CD14-positive monocyte (primary cell): ENCODE results near the gene NUTM2A. TPM values are rescaled to one million over a fixed set of nuclear protein-coding genes. Genes with fewer than 3 reads are reported as not detected.
"Not testable (repeated sequence)": the region's sequence is repeated elsewhere in the genome, so short reads cannot be mapped to it uniquely, and the experiment has no call there.

Experiments used
- DNase-seq, 3 donors: peaks; one replicate each; pipeline ENCODE4 v3.0.0-alpha.2; 2011 to 2022
- H2AFZ ChIP-seq: 2 replicates; pipeline ENCODE4 v1.6.0; 2012; ENCODE audit warnings: mild to moderate bottlenecking, low read depth, low read length, inconsistent platforms; ENCODE audit not compliant: insufficient read depth, poor library complexity, severe bottlenecking
- H3K27ac ChIP-seq, 2 donors: 1 replicate in 1 of 2; 2 replicates in 1 of 2; pipeline ENCODE4 v1.5.1; 2012 to 2013; ENCODE audit warnings: low read length in 2 of 2, control low read depth in 1 of 2, inconsistent platforms in 1 of 2, low read depth in 1 of 2, mild to moderate bottlenecking in 1 of 2
- H3K27me3 ChIP-seq, 2 donors: one replicate each; pipeline versions ENCODE4 v1.6.0 to v1.6.1; 2011 to 2013; ENCODE audit warnings: low read length in 2 of 2; ENCODE audit not compliant: control insufficient read depth in 2 of 2, insufficient read depth in 2 of 2
- H3K36me3 ChIP-seq, 2 donors: replicated peaks in 1 of 2; 1 replicate in 1 of 2; 2 replicates in 1 of 2; pipeline versions ENCODE4 v1.5.1 to v1.6.1; 2012 to 2013; ENCODE audit warnings: low read length in 2 of 2, control low read depth in 1 of 2, inconsistent platforms in 1 of 2, mild to moderate bottlenecking in 1 of 2; ENCODE audit not compliant: insufficient read depth in 2 of 2, control insufficient read depth in 1 of 2
- H3K4me1 ChIP-seq, 2 donors: 1 replicate in 1 of 2; 2 replicates in 1 of 2; pipeline versions ENCODE4 v1.5.1 to v1.6.1; 2012 to 2013; ENCODE audit warnings: low read length in 2 of 2, control low read depth in 1 of 2, inconsistent platforms in 1 of 2, mild to moderate bottlenecking in 1 of 2, moderate library complexity in 1 of 2; ENCODE audit not compliant: insufficient read depth in 2 of 2, control insufficient read depth in 1 of 2
- H3K4me2 ChIP-seq: replicated peaks from 2 replicates; pipeline ENCODE3; 2012; ENCODE audit warnings: low read length, moderate library complexity, mild to moderate bottlenecking; ENCODE audit not compliant: poor library complexity, severe bottlenecking; ENCODE audit errors: extremely low read depth
- H3K4me3 ChIP-seq, 3 experiments: fragments of 200-600 bp in 1 of 3; sonication (generic) in 1 of 3; replicated peaks in 1 of 3; 1 replicate in 2 of 3; 2 replicates in 1 of 3; pipeline ENCODE4 v1.5.1; 2011 to 2013; ENCODE audit warnings: low read length in 3 of 3, mild to moderate bottlenecking in 3 of 3, control low read depth in 2 of 3, low read depth in 2 of 3, inconsistent platforms in 1 of 3, moderate library complexity in 1 of 3
- H3K79me2 ChIP-seq: 2 replicates; pipeline ENCODE4 v1.6.0; 2012; ENCODE audit warnings: mild to moderate bottlenecking, control low read depth, inconsistent platforms, low read length, moderate library complexity; ENCODE audit not compliant: insufficient read depth
- H3K9ac ChIP-seq: 2 replicates; pipeline ENCODE4 v1.6.0; 2017; ENCODE audit warnings: low read length, mild to moderate bottlenecking; ENCODE audit not compliant: insufficient read depth, poor library complexity, severe bottlenecking
- H3K9me3 ChIP-seq, 2 donors: replicated peaks in 1 of 2; 1 replicate in 1 of 2; 2 replicates in 1 of 2; pipeline versions ENCODE4 v1.5.1 to v1.6.1; 2012 to 2013; ENCODE audit warnings: low read length in 2 of 2, control low read depth in 1 of 2; ENCODE audit not compliant: control insufficient read depth in 1 of 2, insufficient read depth in 1 of 2
- H4K20me1 ChIP-seq: 2 replicates; pipeline ENCODE4 v1.6.0; 2012; ENCODE audit warnings: mild to moderate bottlenecking, low read length, control low read depth, moderate library complexity; ENCODE audit not compliant: insufficient read depth
- H3K27ac Mint-ChIP-seq, 7 donors: one replicate each; pipeline ENCODE4 v1.8.0; 2020; ENCODE audit warnings: mild to moderate bottlenecking in 7 of 7, mixed read lengths in 7 of 7, moderate library complexity in 6 of 7, inconsistent platforms in 2 of 7
- H3K27me3 Mint-ChIP-seq, 3 donors: one replicate each; pipeline ENCODE4 v1.8.0; 2021 to 2022; ENCODE audit warnings: low read depth in 3 of 3, mild to moderate bottlenecking in 3 of 3, mixed read lengths in 3 of 3, moderate library complexity in 3 of 3, inconsistent platforms in 1 of 3
- H3K36me3 Mint-ChIP-seq, 2 donors: one replicate each; pipeline ENCODE4 v1.8.0; 2020; ENCODE audit warnings: mixed read lengths in 2 of 2, inconsistent platforms in 1 of 2, mild to moderate bottlenecking in 1 of 2
- H3K4me1 Mint-ChIP-seq: one replicate; pipeline ENCODE4 v1.8.0; 2020; ENCODE audit warnings: mild to moderate bottlenecking, mixed read lengths
- H3K4me3 Mint-ChIP-seq, 2 donors: one replicate each; pipeline ENCODE4 v1.8.0; 2020; ENCODE audit warnings: mild to moderate bottlenecking in 2 of 2, mixed read lengths in 2 of 2, moderate library complexity in 1 of 2
- H3K9me3 Mint-ChIP-seq, 7 donors: one replicate each; pipeline ENCODE4 v1.8.0; 2020 to 2022; ENCODE audit warnings: mixed read lengths in 7 of 7, mild to moderate bottlenecking in 6 of 7, moderate library complexity in 6 of 7, inconsistent platforms in 2 of 7
- WGBS: methylation state at CpG from one replicate; pipeline ENCODE4 v1.1.5; 2013; ENCODE audit warnings: missing lambda C conversion rate; ENCODE audit not compliant: insufficient coverage; 5-methylcytosine and 5-hydroxymethylcytosine counted together
- intact Hi-C, 2 donors: fragments of 100-400 bp; cut with micrococcal nuclease; formaldehyde crosslinking; loops; one replicate each; pipeline versions ENCODE4 v1.15.0 to v1.15.1; 2023
- polyA plus RNA-seq, 3 donors: library from polyadenylated mRNA; depleted of rRNA in 1 of 3; unstranded in 2 of 3; stranded (reverse) in 1 of 3; fragments of 300-500 nt in 2 of 3; fragments of >200 nt in 1 of 3; fragmentation: Illumina TruSeq in 2 of 3; gene quantifications; 1 replicate in 2 of 3; 2 replicates in 1 of 3; pipeline ENCODE4 v1.2.3, GENCODE V29; 2012 to 2021

The NUTM2A gene
- polyA plus RNA-seq, 3 donors = 0.08 to 0.83 TPM; not detected in 1

- 40% methylated on average over 1 of the region's 3 CpGs for WGBS
- H3K27me3 ChIP-seq, H3K27ac Mint-ChIP-seq: not testable (repeated sequence)
These were observed 37.7 kb upstream of the NUTM2A start for GRCh38 chr10:87187573-87187972.

GRCh38 chr10:87191841-87192240 lies 33.4 kb upstream of the NUTM2A start:
- H2AFZ ChIP-seq, H3K4me1 Mint-ChIP-seq, H3K27me3 ChIP-seq, H3K4me3 Mint-ChIP-seq, H3K9ac ChIP-seq, H3K27ac ChIP-seq, H3K4me3 ChIP-seq, H3K4me2 ChIP-seq, H3K4me1 ChIP-seq, intact Hi-C loops, H3K27ac Mint-ChIP-seq, H3K79me2 ChIP-seq, H3K9me3 ChIP-seq, H3K9me3 Mint-ChIP-seq, H4K20me1 ChIP-seq, H3K27me3 Mint-ChIP-seq, DNase-seq: not testable (repeated sequence)
- WGBS = 100% methylated on average over 1 of the region's 3 CpGs
- H3K36me3 ChIP-seq = peaks cover 0 to 15% of the 10 kb centered on the region in 2 donors
- peaks cover 21 to 32% of the 10 kb centered on the region in 2 donors for H3K36me3 Mint-ChIP-seq

More at GRCh38 chr10:87187573-87187972, 37.7 kb upstream of the NUTM2A start:
- Histone ChIP-seq H3K36me3 (peaks cover 0 to 11% of the 10 kb centered on the region in 2 donors), H3K4me1 (peaks cover 23 to 30% of the 10 kb centered on the region in 2 donors)
- H3K27me3 Mint-ChIP-seq, H3K27ac ChIP-seq, H3K4me3 Mint-ChIP-seq, H3K9me3 Mint-ChIP-seq, H3K9ac ChIP-seq, H3K79me2 ChIP-seq, H4K20me1 ChIP-seq, H3K4me3 ChIP-seq, H2AFZ ChIP-seq, intact Hi-C loops, DNase-seq, H3K4me2 ChIP-seq, H3K9me3 ChIP-seq: not testable (repeated sequence)
- H3K36me3 Mint-ChIP-seq = peaks cover 16 to 32% of the 10 kb centered on the region in 2 donors
- peaks cover 33% of the 10 kb centered on the region for H3K4me1 Mint-ChIP-seq

- H3K4me3 ChIP-seq = peak overlapping the region in 2 of 3 experiments; percentile 22 to 51
- peak; percentile 43 to 74 (median 67) for DNase-seq
These were observed 24.3 kb upstream of the NUTM2A start for GRCh38 chr10:87200924-87201323.

DNA sequence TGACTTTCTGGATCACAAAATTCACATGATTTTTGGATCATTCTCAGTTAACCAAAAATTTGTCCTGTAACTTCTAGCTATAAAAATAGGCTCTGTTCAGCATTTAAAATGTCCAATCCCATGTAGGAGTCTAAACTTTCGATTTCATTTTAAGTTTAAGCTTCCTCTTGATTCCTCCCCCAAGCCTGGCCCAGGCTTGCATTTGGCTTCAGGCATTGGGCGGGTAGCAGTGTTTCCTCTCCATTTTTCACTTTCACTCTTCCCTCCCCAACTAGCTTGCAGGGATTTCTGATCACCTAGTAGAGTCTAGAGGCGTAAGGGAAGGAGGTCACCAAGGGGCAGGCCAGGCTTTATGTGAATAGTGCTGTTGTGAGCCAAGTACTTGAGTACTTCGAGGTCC lies 20.4 kb upstream of the NUTM2A start:
- H4K20me1 ChIP-seq, H3K27me3 Mint-ChIP-seq, H3K36me3 ChIP-seq, H3K79me2 ChIP-seq, H3K9me3 Mint-ChIP-seq, H3K27ac ChIP-seq, H3K9ac ChIP-seq, H3K27me3 ChIP-seq, DNase-seq, H3K9me3 ChIP-seq, intact Hi-C loops, H2AFZ ChIP-seq, H3K4me2 ChIP-seq, H3K4me1 ChIP-seq: not testable (repeated sequence)
- peak overlapping the region in 1 of 7 donors; percentile 8 for H3K27ac Mint-ChIP-seq
- H3K4me1 Mint-ChIP-seq = peaks cover 12% of the 10 kb centered on the region
- peak overlapping the region in 2 of 3 experiments; percentile 63 to 86 for H3K4me3 ChIP-seq
- peaks cover 13 to 15% of the 10 kb centered on the region in 2 donors for H3K36me3 Mint-ChIP-seq
- WGBS = no CpG with 5 or more reads among the region's 4 CpGs
- peak overlapping the region in 1 of 2 donors; percentile 57 for H3K4me3 Mint-ChIP-seq

More at GRCh38 chr10:87200924-87201323, 24.3 kb upstream of the NUTM2A start:
- H3K27me3 Mint-ChIP-seq, H3K4me2 ChIP-seq, H2AFZ ChIP-seq, intact Hi-C loops, H3K27ac ChIP-seq, H3K27me3 ChIP-seq, H4K20me1 ChIP-seq, H3K36me3 Mint-ChIP-seq, H3K4me1 ChIP-seq, H3K79me2 ChIP-seq, H3K9ac ChIP-seq, H3K9me3 ChIP-seq, H3K9me3 Mint-ChIP-seq, H3K36me3 ChIP-seq: not testable (repeated sequence)
- H3K4me1 Mint-ChIP-seq = peaks cover 12% of the 10 kb centered on the region
- peak overlapping the region in 4 of 7 donors; percentile 53 to 67 (median 60) for H3K27ac Mint-ChIP-seq
- whole genome bisulfite sequencing = 40% methylated on average over 4 of the region's 6 CpGs
- peak overlapping the region; percentile 37 to 46 for H3K4me3 Mint-ChIP-seq
